Measurements from ENCODE around the gene HACD2.
"Not testable (repeated sequence)": the region's sequence is repeated elsewhere in the genome, so short reads cannot be mapped to it uniquely, and the experiment has no call there.

The HACD2 gene

DNA sequence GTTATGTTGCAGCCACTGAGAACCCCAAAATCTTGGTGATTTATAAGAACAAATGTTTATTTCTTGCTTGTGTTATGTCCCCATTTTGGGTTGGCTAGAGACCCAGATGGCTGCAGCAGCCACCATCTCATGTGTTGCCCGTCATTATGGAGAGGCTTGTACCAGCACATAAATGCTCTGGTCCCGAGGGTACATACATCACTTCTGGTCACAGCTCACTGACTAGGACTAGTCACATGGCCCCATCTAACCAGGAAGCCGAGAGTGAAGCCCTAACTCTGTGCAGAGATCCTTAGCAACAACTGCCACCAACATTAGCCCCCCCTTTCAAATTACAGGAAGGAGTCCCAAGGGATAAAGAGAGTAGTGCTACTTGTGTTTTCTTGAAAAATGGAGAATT is 25.5 kb upstream of the HACD2 start:
- DNase-seq = no peak

DNA sequence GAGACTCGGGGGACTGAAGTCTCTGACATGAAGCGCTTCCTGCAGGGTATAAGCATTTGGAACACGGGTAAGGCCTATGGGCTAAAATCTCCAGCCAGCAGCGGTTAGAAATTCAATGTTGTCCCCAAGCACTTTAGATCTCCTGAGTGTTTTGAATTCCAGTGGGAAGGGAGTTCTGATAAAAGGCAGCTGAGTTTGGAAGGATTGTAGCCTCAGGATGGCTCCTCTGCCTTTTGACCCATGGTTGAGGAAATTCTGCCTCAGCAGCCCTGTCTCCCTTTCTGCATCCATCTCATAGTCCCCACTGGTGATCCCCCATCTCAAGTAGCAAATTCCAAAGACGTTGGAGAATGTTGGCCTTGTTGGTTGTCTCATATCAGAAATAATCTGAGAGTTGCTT is 24.2 kb upstream of the HACD2 start:
- DNase-seq = no peak

DNA sequence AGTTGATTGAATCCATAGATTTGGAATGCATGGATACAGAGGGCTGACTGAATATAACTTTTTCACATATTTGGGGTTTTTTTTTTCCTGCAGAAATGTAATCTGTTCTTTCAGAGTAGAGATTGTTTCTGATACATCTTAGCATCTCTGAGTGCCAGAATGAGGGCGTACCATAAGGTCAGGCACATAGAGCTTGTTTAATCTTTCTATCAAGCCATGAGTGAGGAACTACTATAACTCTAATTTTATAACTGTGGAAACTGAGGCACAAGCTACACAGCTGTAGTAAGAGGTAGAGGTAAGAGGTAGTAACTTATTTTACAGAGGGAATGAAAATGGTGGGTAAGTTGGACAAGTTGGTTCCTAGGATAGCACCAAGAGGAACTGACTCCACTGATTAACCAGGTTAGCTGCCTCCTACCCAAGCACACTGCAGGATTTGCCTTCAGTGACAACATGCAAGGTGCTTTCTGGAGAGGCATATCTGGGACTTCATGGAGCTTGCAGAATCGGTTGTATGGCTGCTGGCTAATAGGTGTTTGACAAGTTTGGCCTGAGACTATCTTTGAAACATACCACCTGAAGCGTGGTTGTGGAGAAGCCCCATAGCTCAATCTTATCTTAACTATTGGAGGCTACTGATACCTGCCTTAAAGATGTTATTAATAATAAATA is 23.5 kb upstream of the HACD2 start:
- no peak for DNase-seq

DNA sequence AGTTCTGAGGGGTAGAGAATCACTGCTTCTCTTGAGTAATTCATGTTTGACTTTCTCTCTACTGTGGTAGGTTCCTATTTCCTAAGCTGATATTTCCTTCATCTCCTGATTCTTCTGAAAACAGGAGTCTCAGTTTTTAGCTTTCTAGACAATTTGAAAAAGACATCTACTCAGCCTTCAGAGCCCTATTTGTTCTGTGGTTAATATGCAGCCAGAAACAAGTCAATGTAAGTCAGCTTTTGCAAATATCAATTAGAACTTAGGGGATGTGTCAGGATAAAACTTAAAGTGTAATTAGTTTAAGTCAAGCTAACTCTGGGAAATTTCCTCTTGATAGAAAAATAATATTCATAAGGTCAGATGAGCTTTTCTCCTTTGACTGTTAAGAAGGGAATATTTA is 21.7 kb upstream of the HACD2 start:
- DNase-seq = no peak

DNA sequence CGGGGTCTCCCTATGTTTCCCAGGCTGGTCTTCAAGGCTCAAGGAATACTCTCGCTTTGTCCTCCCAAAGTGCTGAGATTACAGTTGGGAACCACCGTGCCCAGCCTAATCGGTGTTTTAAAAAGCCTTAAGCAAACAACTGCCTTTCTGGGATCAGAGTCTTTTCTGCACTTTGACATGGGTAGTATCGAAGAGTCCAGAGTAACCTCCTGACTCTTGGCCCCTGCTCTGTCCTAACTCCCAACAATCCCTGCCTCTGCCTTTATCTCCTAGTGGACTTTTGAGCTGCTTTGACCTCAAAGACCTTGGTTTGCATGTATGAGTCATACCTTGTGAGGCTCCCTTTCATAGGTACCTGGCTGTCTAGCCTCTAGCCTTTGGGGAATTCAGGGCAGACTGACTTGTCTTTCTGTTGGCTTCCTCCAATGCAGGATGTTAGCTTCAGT is 21.0 kb upstream of the HACD2 start:
- no peak for DNase-seq

DNA sequence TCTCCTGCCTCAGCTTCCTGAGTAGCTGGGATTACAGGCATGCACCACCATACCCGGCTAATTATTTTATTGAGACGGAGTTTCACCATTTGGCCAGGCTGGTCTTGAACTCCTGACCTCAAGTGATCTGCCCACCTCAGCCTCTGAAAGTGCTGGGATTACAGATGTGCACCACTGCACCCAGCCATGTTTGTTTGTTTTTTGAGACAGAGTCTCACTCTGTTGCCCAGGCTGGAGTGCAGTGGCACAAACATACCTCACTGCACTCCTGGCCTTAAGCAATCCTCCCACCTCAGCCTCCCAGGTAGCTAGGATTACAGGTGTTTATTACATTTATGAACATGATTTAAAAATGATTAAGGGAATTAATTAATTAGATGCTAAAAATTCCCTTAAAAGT is 18.3 kb upstream of the HACD2 start:
- not testable (repeated sequence) for DNase-seq

DNA sequence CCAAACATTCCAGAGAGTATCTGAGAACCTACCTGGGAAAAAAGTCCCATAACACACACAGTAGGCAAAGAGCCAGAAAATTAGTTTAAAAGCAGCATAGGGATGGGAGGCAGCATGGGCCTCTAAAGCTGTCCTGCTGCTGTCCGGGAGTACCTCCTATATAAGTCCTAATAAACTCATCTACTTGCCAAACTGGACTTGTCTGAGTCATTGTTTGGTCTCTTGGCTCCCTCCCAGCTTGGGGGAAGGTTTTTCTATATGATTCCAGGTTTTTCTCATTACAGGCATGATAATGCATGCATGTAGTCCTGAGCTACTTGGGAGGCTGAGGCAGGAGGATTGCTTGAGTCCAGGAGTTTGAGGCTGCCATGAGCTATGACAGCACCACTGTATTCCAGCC is 17.5 kb upstream of the HACD2 start:
- DNase-seq = no peak

DNA sequence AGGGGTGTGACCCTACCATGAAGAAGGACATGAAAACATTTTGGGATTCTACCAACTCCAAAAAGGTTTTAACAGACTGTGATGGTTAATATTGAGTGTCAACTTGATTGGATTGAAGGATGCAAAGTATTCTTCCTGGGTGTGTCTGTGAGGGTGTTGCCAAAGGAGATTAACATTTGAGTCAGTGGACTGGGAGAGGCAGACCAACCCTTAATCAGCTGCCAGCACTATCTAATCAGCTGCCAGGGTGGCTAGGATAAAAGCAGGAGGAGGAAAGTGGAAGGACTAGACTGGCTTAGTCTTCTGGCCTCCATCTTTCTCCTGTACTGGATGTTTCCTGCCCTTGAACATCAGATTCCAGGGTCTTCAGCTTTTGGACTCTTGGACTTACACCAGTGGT is 16.0 kb upstream of the HACD2 start:
- DNase-seq = not testable (repeated sequence)

DNA sequence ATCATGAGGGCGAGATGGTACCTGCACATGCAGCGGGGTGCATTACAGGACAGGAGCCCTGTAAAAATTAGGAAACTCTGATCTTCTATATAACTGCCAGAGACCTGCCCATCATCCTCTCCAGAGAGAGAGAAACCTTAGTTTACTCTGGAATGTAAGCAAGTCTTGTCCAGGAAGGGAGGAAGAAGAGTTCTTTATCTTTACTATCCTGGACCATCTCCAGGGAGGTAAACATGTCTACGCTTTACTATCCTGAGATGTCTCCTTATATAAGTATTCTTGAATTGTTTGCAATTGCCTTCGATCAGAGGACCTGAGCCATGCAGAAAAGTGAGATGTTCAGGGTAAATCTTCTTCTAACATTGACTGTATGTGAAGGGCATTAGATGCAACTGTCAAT is 12.7 kb upstream of the HACD2 start:
- no peak for DNase-seq

DNA sequence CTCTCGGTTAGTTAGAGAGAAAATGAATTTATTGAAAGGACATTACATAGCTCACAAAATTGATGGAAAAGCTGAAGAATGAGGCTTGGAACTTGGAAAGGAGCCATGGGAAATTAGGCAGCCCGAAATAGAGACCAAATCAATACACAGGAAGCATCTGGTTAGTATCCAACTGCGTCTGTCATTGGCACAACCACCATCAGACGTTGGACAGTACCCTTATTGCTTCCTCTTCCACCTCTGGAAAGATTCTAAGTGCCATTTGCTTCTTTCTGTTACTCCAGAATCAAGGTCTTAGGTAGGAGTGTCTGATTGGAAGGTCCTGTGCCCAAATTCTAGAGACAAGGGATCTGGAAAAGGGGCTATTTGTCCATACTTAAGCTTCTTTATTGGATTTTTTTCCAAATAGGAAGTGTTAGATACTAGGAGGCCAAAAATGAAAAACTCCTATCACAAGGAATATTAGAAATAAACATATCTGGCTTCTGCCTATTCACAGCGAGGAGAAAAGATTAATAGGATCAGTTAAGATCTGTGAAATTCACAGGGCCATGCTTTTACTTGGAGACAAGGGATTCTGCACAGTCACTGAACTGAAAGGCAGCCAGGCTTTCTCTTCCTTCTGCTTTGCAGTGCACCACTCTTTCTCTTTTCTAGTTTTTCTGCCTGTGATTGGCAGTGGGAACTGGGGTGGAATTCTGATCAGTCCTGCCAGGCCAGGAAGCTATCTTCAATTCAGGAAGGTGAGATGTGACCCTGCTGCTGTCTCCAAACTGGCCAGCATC is 10.7 kb upstream of the HACD2 start:
- no peak for DNase-seq

DNA sequence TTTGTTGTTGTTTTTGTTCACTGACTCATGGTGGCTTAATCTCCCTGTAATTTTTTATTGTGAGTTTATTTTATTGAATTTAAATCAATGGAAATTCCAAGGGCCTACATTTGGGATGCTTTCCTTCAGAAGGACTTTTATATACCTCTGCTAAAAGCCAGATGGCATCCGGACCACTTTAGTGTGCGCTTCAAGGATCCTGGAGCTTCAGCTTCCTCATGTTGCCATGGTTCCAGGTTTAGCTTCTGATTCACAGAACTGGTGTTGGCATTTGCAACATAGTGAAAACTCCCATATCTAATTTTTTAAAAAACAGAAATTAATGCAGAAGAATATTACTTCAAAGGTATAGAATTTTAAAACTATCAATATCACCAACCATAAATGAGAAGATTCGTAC is 8.5 kb upstream of the HACD2 start:
- no peak for DNase-seq

DNA sequence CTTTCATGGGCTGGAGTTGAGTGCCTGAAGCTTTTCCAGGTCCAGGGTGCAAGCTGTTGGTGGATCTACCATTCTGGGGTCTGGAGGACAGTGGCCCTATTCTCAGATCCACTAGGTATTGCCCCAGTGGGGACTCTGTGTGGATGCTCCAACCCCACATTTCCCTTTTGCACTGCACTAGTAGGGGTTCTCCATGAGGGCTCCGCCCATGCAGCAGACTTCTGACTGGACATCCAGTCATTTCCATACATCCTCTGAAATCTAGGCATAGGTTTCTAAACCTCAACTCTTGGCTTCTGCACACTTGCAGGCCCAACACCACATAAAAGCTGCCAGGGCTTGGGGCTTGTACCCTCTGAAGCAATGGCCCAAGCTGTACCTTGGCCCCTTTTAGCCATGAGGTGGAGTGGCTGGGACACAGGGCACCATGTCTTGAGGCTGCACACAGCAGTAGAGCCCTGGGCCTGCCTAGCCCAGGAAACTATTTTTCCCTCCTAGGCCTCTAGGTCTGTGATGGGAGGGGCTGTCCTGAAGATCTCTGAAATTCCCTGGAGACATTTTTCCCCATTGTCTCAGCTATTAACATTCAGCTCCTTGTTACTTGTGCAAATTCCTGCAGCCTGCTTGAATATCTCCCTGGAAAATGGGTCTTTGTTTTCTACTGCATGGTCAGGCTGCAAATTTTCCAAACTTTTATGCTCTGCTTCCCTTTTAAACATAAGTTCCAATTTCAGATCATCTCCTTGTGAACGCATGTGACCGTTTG is 6.0 kb upstream of the HACD2 start:
- no peak for DNase-seq

DNA sequence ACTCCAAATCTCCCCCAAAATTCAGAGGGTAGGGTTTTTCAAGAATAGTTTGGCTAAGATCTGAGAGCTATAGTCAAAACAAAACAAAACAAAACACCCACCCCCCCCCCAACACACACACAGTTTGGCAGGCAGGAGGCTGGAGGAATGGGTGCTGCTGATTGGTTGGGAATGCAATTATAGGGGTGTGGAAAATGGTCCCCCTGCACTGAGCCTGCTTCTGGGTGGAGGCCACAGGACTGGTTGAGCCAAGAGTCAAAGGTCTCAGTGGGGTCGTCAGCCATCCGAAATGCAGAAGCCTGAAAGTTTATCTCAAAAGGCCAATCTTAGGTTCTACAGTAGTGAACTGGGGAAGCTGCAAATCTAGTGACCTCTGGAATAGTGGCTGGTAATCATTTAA is 2.5 kb upstream of the HACD2 start:
- no peak for DNase-seq

DNA sequence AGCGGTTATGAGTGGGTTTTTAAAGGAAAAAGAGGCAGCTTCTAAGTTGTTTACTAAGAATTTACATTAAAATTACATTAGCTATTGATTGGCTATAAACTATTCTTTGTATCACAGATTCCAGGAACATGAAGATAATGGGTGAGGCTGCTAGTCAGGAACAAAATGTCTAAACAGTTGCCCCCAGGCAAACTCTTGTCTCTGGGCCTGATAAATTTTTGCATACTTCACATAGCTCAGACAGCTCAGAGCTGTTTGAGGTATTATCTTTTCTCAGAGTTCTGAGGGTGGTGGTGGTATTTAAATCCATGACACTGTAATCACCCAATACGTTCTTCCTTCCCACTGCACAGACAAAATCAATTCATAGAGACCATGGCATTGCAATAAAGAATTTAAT is 2.1 kb upstream of the HACD2 start:
- DNase-seq = no peak

DNA sequence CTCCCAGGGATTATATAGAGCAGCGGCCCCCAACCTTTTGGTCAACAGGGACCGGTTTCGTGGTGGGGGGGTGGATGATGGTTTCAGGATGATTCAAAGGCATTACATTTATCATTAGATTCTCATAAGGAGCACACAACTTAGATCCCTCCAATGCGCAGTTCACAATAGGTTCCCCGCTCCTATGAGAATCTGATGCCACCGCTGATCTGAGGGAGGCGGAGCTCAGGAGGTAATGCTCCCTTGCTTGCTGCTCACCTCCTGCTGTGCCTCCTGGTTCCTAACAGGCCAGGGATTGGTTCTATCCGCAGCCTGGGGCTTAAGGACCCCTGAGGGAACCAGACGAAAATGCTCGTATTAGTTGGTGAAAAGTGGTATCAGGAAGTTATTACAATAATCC is 1.3 kb upstream of the HACD2 start:
- peak; percentile 34 for DNase-seq

DNA sequence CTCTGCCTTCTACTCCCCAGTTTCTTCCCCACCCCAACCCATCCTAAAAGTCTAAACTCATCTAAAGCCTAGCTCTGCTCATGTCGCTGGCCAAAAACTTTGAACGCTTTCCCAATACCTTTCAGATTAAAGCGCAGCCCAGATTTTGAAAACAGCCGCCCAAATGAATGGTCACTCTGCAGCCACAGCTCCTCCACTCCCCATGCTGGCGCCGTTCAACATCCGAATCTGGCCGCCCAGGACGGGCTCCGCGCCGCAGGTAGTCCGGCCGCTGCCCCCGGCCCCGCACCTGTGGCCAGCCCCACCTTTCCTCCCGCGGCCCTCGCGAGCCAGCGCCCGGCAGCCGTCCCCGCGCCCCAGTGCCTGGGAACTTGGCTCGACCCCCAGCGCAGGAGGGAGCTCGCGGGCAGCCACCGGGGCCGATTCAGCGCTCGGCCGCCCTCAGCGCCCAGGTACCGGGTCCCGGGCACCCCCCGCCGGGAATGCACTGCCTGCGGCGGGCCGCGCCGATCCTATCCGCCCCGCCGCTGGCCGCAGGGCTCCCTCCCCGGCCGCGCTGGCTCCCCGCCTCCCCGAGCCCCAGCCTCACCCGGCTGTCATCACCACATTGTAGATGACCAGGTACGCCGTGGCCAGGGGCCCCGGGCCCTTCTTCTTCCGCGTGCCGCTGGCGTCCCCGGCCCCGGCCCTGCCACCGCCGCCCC is 417 bp downstream of the HACD2 start:
- no peak for DNase-seq

DNA sequence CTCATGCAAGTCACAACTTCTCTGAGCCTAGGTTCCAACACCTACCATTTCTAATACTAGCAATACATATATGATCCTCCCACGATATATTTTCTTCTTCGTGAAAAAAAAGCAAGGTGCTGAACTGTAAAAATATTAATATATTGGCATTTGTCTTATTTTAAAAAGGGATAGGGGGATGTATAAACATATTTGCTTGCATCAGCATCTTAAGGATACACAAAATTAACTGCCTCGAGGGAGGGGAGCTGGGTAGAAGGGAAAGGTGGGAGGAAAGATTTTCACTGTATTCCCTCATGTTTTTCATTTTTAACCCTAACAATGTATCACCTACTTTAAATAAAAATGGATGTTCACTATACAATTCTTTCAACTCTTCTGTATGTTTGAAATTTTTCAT is 1.3 kb downstream of the HACD2 start:
- DNase-seq = no peak

DNA sequence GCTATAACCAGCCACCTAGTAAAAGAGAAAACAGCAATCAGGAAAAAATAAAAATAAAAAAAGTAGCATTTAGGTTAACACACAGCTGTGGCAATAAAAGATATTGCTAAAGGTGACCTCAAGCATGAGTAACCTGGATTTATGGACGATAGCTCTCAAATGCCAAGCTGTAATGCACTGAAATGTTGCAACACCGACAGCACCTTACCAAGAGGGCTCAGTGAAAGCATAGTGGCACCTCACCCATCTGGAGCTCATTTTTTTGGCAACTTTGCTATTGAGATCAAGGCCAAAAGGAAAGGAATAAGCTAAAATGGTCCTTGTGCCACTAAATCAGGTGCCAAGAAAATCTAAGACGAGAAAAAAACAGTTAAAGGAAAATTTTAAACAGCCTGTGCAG is 2.5 kb downstream of the HACD2 start:
- DNase-seq = no peak

DNA sequence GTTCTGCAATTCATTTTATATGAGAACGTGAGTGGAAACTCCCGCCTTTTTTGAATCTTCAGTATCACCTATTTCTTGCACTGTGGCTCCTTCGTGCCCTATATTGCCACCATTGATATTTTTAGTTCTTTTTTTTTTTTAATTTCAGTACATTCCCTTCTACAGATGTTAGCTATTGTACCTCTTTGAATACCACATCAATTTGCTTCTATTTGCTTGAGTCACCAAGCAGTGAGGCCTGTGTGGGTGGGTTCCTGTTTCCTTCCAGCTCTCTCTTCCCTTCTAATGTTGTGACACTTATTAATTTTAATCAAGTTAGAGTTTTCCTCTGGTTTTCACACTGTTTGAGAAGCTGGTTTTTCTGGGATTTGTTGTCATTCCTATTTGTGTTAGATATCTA is 8.7 kb downstream of the HACD2 start:
- DNase-seq = no peak

DNA sequence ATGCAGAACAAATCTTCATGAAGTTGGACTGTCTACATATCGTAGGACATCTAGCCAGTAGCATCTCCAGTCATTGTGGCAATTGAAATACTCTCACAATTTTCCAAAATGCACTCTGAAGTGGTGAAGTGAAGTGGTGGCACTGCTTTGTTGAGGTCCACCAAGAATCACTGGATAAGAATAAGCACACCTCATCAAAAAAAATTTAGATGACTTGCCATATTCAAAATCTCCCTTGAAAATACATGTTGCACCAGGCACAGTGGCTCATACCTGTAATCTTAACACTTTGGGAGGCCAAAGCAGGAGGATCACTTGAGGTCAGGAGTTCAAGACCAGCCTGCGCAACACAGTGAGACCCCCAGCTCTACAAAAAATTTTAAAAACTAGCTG is 12.9 kb downstream of the HACD2 start:
- DNase-seq = no peak

DNA sequence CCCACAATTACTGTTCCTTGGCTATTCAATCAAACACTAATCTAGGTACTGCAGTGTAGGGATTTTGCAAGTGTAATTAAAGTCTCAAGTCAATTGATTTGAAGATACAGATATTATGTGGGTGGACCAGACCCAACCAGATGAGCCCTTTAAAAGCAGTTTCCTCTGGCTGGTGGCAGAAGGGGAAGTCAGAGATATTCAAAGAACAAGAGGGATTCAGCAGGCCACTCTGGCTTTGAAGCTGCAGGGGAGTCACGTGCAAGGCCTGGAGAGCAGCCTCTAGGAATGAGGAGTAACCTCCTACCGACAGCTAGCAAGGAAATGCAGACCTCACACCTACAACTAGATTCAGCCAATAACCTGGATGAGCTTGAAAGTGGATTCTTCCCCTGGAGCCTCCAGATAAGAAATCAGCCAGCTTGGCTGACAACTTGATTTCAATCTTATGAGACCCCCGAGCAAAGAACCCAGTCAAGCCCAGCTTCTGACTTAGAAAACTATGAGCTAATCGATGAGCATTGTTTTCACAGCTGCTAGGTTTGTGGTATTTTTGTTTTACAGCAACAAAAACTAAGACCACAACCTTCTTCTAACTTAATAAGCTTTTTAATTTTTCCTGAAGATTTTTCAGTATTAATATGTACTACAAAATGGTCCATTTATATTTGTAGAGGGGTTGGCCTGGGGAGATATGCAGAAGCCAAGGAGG is 13.4 kb downstream of the HACD2 start:
- no peak for DNase-seq

DNA sequence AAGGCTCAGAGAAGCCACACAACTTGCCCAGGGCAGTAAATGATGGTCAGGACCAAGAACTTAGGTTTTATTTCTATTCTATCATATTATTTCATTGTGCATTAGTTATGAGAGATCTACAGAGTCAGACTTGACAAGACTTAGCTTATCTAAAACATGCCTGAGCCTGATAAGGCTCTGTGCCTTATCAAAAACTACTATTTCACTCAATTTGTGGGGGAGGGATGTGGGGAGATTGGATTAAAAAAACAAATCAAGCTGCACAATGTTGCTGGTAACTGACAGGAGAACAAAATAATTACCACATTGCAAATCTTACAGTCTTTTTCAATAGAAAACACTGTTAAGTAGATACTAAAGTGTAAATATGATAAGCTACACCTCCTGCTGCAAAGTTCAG is 16.0 kb downstream of the HACD2 start:
- no peak for DNase-seq

DNA sequence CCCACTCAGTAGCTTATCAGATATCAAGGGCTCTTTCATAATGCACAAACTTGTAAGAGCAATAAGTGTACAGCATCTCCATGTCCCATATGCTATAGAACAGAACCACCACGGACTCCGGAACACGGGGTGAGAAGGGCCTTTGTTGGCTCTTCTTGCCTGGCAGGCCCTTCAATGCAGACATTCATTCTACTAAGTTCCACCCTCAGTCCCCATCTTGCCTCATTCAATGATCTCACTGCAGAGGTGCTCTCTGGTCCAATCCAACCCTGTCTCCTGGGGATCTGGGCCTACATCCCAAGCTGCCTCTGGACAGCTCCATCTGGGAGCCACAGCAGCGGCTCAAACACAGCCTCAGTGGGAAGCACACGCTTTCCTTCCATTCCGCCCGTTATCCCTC is 16.8 kb downstream of the HACD2 start:
- no peak for DNase-seq
